CD4-positive, alpha-beta T cell treated with Interleukin-15 for 1 hour (primary cell): ENCODE data around the gene PCBP3.
"Not testable (repeated sequence)": the region's sequence is repeated elsewhere in the genome, so short reads cannot be mapped to it uniquely, and the experiment has no call there.

ENCODE experiments used
- DNase-seq: peaks from one replicate; pipeline ENCODE4 v3.0.0-alpha.2; 2020

Gene PCBP3

GRCh38 chr21:45643021-45643980, at the start of gene PCBP3:
TSS of gene PCBP3 (plus strand) at chr21:45643725. CDS start at chr21:45850086, 206,361 bp downstream.
- DNase-seq: peak; percentile 94

- no peak for DNase-seq
Observed at GRCh38 chr21:45594721-45595489, 48.6 kb upstream of the PCBP3 start.

- no peak for DNase-seq
Observed at GRCh38 chr21:45595574-45596295, 47.8 kb upstream of the PCBP3 start.

GRCh38 chr21:45596704-45597318, 46.7 kb upstream of the PCBP3 start:
- peak; percentile 76 for DNase-seq

GRCh38 chr21:45598109-45598508, 45.4 kb upstream of the PCBP3 start:
- no peak for DNase-seq

GRCh38 chr21:45598666-45599065, 44.9 kb upstream of the PCBP3 start:
- DNase-seq: no peak

GRCh38 chr21:45599146-45599581, 44.4 kb upstream of the PCBP3 start:
- DNase-seq: no peak

- no peak for DNase-seq
Observed at GRCh38 chr21:45600248-45600647, 43.3 kb upstream of the PCBP3 start.

- DNase-seq: no peak
Observed at GRCh38 chr21:45601551-45601950, 42.0 kb upstream of the PCBP3 start.

- DNase-seq: no peak
Observed at GRCh38 chr21:45602106-45602505, 41.4 kb upstream of the PCBP3 start.

- DNase-seq: no peak
Observed at GRCh38 chr21:45603481-45603880, 40.0 kb upstream of the PCBP3 start.

- not testable (repeated sequence) for DNase-seq
Observed at GRCh38 chr21:45604681-45605080, 38.8 kb upstream of the PCBP3 start.

GRCh38 chr21:45607021-45607908, 36.3 kb upstream of the PCBP3 start:
- peak; percentile 63 for DNase-seq

- no peak for DNase-seq
Observed at GRCh38 chr21:45607909-45608295, 35.6 kb upstream of the PCBP3 start.

GRCh38 chr21:45608747-45609470, 34.6 kb upstream of the PCBP3 start:
- peak; percentile 30 for DNase-seq

- not testable (repeated sequence) for DNase-seq
Observed at GRCh38 chr21:45609616-45610015, 33.9 kb upstream of the PCBP3 start.

GRCh38 chr21:45611296-45611695, 32.2 kb upstream of the PCBP3 start:
- DNase-seq: no peak

- DNase-seq: no peak
Observed at GRCh38 chr21:45611939-45612664, 31.4 kb upstream of the PCBP3 start.

GRCh38 chr21:45612665-45613019, 30.9 kb upstream of the PCBP3 start:
- not testable (repeated sequence) for DNase-seq

- no peak for DNase-seq
Observed at GRCh38 chr21:45613396-45613795, 30.1 kb upstream of the PCBP3 start.
